Measurements from ENCODE around the gene LSM14B. TPM values are rescaled to one million over a fixed set of nuclear protein-coding genes. Genes with fewer than 3 reads are reported as not detected.

Gene LSM14B
- total and polyA plus RNA-seq, 8 donors = 36.0 to 62.3 (median 58.5) TPM

- DNase-seq = peak in 1 of 4 donors; percentile 53
- no peak overlapping the region for H3K4me3 ChIP-seq
- peaks cover 0 to 58% of the 10 kb centered on the region in 2 donors for H3K36me3 ChIP-seq
- H3K27ac ChIP-seq = no peak overlapping the region
- no peak for ATAC-seq
- intact Hi-C loops (cut with DNase I) = no loop called here
- no peaks in the 10 kb centered on the region for H3K27me3 ChIP-seq
- H3K9me3 ChIP-seq = no peaks in the 10 kb centered on the region
- H3K4me1 ChIP-seq = no peaks in the 10 kb centered on the region
- TF ChIP-seq, protein P1, sequence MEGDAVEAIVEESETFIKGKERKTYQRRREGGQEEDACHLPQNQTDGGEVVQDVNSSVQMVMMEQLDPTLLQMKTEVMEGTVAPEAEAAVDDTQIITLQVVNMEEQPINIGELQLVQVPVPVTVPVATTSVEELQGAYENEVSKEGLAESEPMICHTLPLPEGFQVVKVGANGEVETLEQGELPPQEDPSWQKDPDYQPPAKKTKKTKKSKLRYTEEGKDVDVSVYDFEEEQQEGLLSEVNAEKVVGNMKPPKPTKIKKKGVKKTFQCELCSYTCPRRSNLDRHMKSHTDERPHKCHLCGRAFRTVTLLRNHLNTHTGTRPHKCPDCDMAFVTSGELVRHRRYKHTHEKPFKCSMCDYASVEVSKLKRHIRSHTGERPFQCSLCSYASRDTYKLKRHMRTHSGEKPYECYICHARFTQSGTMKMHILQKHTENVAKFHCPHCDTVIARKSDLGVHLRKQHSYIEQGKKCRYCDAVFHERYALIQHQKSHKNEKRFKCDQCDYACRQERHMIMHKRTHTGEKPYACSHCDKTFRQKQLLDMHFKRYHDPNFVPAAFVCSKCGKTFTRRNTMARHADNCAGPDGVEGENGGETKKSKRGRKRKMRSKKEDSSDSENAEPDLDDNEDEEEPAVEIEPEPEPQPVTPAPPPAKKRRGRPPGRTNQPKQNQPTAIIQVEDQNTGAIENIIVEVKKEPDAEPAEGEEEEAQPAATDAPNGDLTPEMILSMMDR (IDR thresholded peaks at IDR 0.05) = no peak
These were observed 53.4 kb downstream of the LSM14B start for GRCh38 chr20:62175711-62176110.

GRCh38 chr20:62176866-62177265 is 54.6 kb downstream of the LSM14B start:
- no peak for ATAC-seq
- Histone ChIP-seq H3K27me3 (no peaks in the 10 kb centered on the region), H3K4me1 (peaks cover 0 to 3% of the 10 kb centered on the region in 2 donors), H3K27ac (no peak overlapping the region), H3K4me3 (no peak overlapping the region), H3K9me3 (no peaks in the 10 kb centered on the region), H3K36me3 (peaks cover 0 to 58% of the 10 kb centered on the region in 2 donors)
- intact Hi-C loops (cut with DNase I) = no loop called here
- DNase-seq = peak in 1 of 4 donors; percentile 62
- TF ChIP-seq, protein P1 (IDR thresholded peaks at IDR 0.05) = no peak

GRCh38 chr20:62177307-62177706 is 55.0 kb downstream of the LSM14B start:
- Histone ChIP-seq H3K4me3 (no peak overlapping the region), H3K27ac (no peak overlapping the region), H3K4me1 (peaks cover 0 to 7% of the 10 kb centered on the region in 2 donors), H3K36me3 (peaks cover 0 to 58% of the 10 kb centered on the region in 2 donors), H3K9me3 (no peaks in the 10 kb centered on the region), H3K27me3 (no peaks in the 10 kb centered on the region)
- intact Hi-C loops (cut with DNase I) = no loop called here
- TF ChIP-seq, protein P1 (IDR thresholded peaks at IDR 0.05) = no peak
- ATAC-seq (no peak), DNase-seq (no peak)

DNA sequence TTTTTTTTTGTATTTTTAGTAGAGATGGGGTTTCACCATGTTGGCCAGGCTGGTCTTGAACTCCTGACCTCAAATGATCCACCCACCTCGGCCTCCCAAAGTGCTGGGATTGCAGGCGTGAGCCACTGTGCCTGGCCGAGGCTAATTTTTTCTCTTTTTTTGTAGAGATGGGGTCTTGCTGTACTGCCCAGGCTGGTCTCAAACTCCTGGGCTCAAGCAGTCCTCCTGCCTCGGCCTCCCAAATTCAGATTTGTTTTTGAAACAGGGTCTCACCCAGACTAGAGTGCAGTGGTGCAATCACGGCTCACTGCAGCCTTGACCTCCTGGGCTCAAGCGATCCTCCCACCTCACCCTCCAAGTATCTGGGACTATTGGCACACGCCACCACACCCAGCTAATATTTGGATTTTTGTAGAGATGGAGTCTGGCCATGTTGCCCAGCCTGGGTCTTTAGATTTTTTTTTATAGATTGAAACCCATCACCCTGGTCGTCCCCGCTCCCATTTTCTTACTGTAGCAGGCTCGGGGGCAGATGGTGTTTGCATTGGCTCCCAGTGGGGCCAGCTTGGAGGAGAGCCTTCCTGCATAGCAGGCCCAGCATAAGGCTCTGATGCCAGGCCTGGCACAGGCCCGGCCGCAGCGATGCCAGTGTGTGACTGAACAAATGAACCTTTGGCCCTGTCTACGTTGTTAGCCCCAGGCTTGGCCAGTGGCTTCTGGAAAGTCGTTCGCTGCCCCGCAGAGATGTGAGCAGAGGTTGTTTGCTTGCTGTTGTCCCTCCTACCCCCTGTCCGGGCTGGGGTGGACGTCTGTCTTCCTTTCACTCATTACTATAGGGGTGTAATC is 56.3 kb downstream of the LSM14B start:
- H3K4me1 ChIP-seq = peaks cover 2 to 11% of the 10 kb centered on the region in 2 donors
- H3K36me3 ChIP-seq = peaks cover 0 to 46% of the 10 kb centered on the region in 2 donors
- TF ChIP-seq, protein P1 (IDR thresholded peaks at IDR 0.05) = no peak
- no peaks in the 10 kb centered on the region for H3K27me3 ChIP-seq
- H3K27ac ChIP-seq = no peak overlapping the region
- no peak overlapping the region for H3K4me3 ChIP-seq
- intact Hi-C loops (cut with DNase I) = no loop called here
- ATAC-seq = no peak
- no peaks in the 10 kb centered on the region for H3K9me3 ChIP-seq
- DNase-seq = peak in 1 of 4 donors; percentile 60

GRCh38 chr20:62179162-62179504 is 56.9 kb downstream of the LSM14B start:
- Histone ChIP-seq H3K27me3 (no peaks in the 10 kb centered on the region), H3K36me3 (peaks cover 0 to 41% of the 10 kb centered on the region in 2 donors), H3K27ac (no peak overlapping the region), H3K4me3 (no peak overlapping the region), H3K4me1 (peaks cover 6 to 17% of the 10 kb centered on the region in 2 donors), H3K9me3 (no peaks in the 10 kb centered on the region)
- DNase-seq = peak in 1 of 4 donors; percentile 53
- intact Hi-C loops (cut with DNase I) = no loop called here
- no peak for ATAC-seq
- TF ChIP-seq, protein P1 (IDR thresholded peaks at IDR 0.05) = no peak
